Measurements from ENCODE around the gene CCNB1.
"Not testable (repeated sequence)": the region's sequence is repeated elsewhere in the genome, so short reads cannot be mapped to it uniquely, and the experiment has no call there.

DNA sequence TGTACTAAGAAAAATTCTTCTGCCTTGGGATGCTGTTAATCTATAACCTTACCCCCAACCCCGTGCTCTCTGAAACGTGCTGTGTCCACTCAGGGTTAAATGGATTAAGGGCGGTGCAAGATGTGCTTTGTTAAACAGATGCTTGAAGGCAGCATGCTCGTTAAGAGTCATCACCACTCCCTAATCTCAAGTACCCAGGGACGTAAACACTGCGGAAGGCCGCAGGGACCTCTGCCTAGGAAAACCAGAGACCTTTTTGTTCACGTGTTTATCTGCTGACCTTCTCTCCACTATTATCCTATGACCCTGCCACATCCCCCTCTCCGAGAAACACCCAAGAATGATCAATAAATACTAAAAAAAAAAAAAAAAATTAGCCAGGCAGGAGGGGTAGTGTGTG lies 53.9 kb downstream of the CCNB1 start:
- TF ChIP-seq, protein P1, sequence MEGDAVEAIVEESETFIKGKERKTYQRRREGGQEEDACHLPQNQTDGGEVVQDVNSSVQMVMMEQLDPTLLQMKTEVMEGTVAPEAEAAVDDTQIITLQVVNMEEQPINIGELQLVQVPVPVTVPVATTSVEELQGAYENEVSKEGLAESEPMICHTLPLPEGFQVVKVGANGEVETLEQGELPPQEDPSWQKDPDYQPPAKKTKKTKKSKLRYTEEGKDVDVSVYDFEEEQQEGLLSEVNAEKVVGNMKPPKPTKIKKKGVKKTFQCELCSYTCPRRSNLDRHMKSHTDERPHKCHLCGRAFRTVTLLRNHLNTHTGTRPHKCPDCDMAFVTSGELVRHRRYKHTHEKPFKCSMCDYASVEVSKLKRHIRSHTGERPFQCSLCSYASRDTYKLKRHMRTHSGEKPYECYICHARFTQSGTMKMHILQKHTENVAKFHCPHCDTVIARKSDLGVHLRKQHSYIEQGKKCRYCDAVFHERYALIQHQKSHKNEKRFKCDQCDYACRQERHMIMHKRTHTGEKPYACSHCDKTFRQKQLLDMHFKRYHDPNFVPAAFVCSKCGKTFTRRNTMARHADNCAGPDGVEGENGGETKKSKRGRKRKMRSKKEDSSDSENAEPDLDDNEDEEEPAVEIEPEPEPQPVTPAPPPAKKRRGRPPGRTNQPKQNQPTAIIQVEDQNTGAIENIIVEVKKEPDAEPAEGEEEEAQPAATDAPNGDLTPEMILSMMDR (IDR thresholded peaks at IDR 0.05; ENCODE audit: borderline replicate concordance, extremely low read depth, low read length, poor library complexity, severe bottlenecking): not testable (repeated sequence)
- not testable (repeated sequence) for TF ChIP-seq EZH2 (IDR thresholded peaks at IDR 0.05; ENCODE audit: borderline replicate concordance, low read depth, low read length, severe bottlenecking)
